Esophagus squamous epithelium (tissue), 5 donors: ENCODE data around the gene CLCN7. TPM values are rescaled to one million over a fixed set of nuclear protein-coding genes. Genes with fewer than 3 reads are reported as not detected.

ENCODE experiments used
- DNase-seq: peaks from one replicate; lab custom pipeline; 2025; lab: John Stamatoyannopoulos, UW
- H3K27ac ChIP-seq, 4 donors: fragments of 200-600 bp; sonication (generic); one replicate each; pipeline ENCODE4 v1.5.1; 2016 to 2019; ENCODE audit warnings: mild to moderate bottlenecking in 1 of 4
- H3K27me3 ChIP-seq, 4 donors: fragments of 200-600 bp; sonication (generic); 1 replicate in 3 of 4; 2 replicates in 1 of 4; pipeline versions ENCODE4 v1.5.1 to v1.6.0; 2017 to 2021; ENCODE audit warnings: antibody characterized with exemption in 1 of 4
- H3K36me3 ChIP-seq, 3 donors: fragments of 200-600 bp; sonication (generic); one replicate each; pipeline ENCODE4 v1.5.1; 2016 to 2019
- H3K4me1 ChIP-seq, 3 donors: fragments of 200-600 bp; sonication (generic); one replicate each; pipeline ENCODE4 v1.5.1; 2017 to 2019
- H3K4me3 ChIP-seq, 4 donors: fragments of 200-600 bp; sonication (generic); 1 replicate in 3 of 4; 2 replicates in 1 of 4; pipeline ENCODE4 v1.5.1; 2016 to 2019; ENCODE audit warnings: mild to moderate bottlenecking in 2 of 4, moderate library complexity in 1 of 4
- H3K9me3 ChIP-seq, 3 donors: fragments of 200-600 bp; sonication (generic); one replicate each; pipeline ENCODE4 v1.5.1; 2016 to 2019
- POLR2A ChIP-seq, 4 donors: fragments of 450-650 bp; IDR thresholded peaks; one replicate each; pipeline ENCODE4 v1.6.1; 2017; ENCODE audit warnings: antibody characterized with exemption in 4 of 4, mild to moderate bottlenecking in 4 of 4, moderate library complexity in 3 of 4
- WGBS, 2 donors: methylation state at CpG; one replicate each; pipeline ENCODE4 v1.1.5; 2018; 5-methylcytosine and 5-hydroxymethylcytosine counted together
- intact Hi-C: fragments of 100-400 bp; cut with DNase I; formaldehyde crosslinking; loops from one replicate; pipeline ENCODE4 v1.15.0; 2022
- total RNA-seq, 4 donors: library from RNA; depleted of rRNA; stranded (reverse); fragments of >200 nt; gene quantifications; one replicate each; pipeline ENCODE4 v1.1.0, GENCODE V29; 2016
- TF ChIP-seq, protein P1 (sequence below), 6 experiments: fragments of 450-650 bp in 4 of 6; fragments of 200-600 bp in 2 of 6; sonication (generic) in 2 of 6; IDR thresholded peaks; one replicate each; pipeline ENCODE4 v1.5.1; 2016 to 2019; ENCODE audit warnings: antibody characterized with exemption in 6 of 6, mild to moderate bottlenecking in 4 of 6, moderate library complexity in 4 of 6
- donor health status: DM: yes; HTN: yes; CAD: no.

CLCN7 gene
- total RNA-seq, 4 donors from 2014 or later: 21.5 to 41.2 (median 33.6) TPM

DNA sequence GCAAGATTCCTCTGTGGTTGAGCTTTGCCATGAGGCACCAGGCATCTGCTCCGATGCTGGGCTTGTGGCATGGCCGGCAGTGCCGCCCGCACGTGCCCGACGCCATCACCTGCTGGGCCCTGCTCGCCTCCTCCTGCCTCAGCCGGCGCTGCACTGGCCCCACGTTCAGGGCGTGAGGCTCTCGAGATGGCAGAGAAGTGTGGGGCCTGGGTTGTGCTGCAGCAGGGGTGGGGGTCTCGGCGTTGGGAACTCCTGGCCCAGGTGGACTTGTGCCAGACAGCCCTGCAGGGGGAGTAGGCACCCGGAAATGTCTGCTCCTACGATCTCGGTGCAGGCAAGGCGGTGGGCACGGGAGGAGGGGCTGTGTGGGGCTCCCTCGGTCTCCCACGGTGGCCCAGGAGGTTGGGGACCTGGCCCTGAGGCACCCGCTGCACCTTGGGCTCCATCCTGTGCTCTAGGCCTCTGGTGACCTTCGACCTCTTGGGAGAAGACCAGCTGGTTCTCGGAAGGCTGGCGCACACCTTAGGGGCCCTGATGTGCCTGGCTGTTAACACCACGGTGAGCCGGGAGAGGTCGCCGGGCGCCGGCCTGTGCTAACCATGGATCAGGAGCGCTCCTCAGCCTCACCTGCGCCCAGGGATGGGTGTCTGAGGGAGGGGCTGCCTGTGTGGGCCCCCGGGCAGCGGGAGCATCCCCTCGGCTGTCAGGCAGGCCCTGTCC is 31.8 kb upstream of the CLCN7 start:
- 93% methylated on average over 3 of the region's 37 CpGs; no CpG with 5 or more reads in 1 of the 2 donors for WGBS, 2 donors
- Histone ChIP-seq H3K27ac (no peak overlapping the region), H3K9me3 (no peaks in the 10 kb centered on the region), H3K4me1 (peaks cover 0 to 27% (median 12%) of the 10 kb centered on the region in 3 donors), H3K4me3 (no peak overlapping the region), H3K36me3 (peaks cover 21 to 82% (median 22%) of the 10 kb centered on the region in 3 donors), H3K27me3 (no peaks in the 10 kb centered on the region)
- DNase-seq: no peak
- intact Hi-C loops: no loop called here
- TF ChIP-seq POLR2A (IDR thresholded peaks at IDR 0.05): no peak
- TF ChIP-seq, protein P1, sequence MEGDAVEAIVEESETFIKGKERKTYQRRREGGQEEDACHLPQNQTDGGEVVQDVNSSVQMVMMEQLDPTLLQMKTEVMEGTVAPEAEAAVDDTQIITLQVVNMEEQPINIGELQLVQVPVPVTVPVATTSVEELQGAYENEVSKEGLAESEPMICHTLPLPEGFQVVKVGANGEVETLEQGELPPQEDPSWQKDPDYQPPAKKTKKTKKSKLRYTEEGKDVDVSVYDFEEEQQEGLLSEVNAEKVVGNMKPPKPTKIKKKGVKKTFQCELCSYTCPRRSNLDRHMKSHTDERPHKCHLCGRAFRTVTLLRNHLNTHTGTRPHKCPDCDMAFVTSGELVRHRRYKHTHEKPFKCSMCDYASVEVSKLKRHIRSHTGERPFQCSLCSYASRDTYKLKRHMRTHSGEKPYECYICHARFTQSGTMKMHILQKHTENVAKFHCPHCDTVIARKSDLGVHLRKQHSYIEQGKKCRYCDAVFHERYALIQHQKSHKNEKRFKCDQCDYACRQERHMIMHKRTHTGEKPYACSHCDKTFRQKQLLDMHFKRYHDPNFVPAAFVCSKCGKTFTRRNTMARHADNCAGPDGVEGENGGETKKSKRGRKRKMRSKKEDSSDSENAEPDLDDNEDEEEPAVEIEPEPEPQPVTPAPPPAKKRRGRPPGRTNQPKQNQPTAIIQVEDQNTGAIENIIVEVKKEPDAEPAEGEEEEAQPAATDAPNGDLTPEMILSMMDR (IDR thresholded peaks at IDR 0.05): no peak

DNA sequence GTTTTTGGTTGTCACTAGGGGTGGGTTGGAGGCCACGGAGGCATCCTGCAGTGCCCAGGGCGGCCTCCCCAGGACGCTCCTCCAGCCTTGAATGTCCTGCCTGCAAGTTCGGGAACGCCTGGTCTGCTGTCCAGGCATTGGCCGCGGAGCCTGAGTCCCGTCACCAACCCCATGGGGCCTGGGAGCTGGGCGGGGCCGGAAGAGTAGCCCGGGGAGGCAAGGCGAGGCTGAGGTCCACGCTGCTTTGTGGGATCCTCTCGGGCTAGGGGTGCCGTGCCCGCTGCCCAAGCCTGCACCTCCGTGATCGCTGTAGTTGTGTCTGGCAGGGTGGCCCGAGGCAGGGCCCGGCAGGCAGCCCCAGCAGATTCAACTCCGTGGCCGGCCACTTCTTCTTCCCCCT is 31.1 kb upstream of the CLCN7 start:
- Histone ChIP-seq H3K9me3 (no peaks in the 10 kb centered on the region), H3K27me3 (no peaks in the 10 kb centered on the region), H3K4me1 (peaks cover 0 to 22% (median 12%) of the 10 kb centered on the region in 3 donors), H3K27ac (no peak overlapping the region), H3K4me3 (no peak overlapping the region), H3K36me3 (peaks cover 25 to 85% (median 27%) of the 10 kb centered on the region in 3 donors)
- intact Hi-C loops: no loop called here
- WGBS, 2 donors: 87% methylated on average over 3 of the region's 22 CpGs; no CpG with 5 or more reads in 1 of the 2 donors
- TF ChIP-seq POLR2A (IDR thresholded peaks at IDR 0.05): no peak
- TF ChIP-seq, protein P1 (IDR thresholded peaks at IDR 0.05): no peak
- no peak for DNase-seq

DNA sequence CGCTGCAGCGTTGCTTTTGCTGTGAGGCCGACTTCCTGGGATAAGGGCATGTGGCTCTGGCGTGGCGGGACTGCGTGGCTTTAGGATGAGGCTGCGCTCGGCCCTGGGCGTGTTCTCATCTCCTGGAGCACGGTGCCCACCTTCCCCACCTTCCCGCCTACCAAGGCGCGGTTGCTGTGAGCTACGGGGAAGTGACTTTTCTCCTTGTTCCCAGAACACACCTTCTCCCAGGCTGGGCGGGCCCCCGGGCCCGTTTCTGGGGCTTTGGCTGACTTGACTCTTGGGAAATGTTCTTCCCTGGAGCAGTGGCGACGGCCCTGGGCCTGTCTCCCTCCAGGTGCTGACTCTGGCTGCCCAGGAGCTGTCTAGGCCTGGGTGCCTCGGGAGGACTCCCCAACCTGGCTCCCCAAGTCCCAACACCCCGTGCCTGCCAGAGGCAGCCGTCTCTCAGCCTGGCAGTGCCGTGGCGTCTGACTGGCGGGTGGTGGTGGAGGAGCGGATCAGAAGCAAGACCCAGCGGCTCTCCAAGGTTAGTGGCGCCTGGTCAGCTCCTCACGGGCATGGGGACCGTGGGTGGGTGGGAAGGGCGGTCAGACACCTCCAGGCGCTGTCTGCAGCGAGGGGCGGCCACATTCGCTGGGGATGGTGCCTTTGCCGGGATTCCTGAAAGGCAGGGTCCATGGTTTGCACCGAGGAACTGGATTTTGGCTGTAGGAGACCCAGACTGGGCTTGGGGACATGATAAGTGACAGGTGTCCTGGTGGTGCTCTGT is 30.4 kb upstream of the CLCN7 start:
- WGBS, 2 donors: 71 to 93% methylated on average over 3 to 13 of the region's 37 CpGs
- TF ChIP-seq, protein P1 (IDR thresholded peaks at IDR 0.05): no peak
- TF ChIP-seq POLR2A (IDR thresholded peaks at IDR 0.05): no peak
- DNase-seq: no peak
- H3K9me3 ChIP-seq: no peaks in the 10 kb centered on the region
- H3K4me1 ChIP-seq: peaks cover 0 to 15% (median 11%) of the 10 kb centered on the region in 3 donors
- intact Hi-C loops: no loop called here
- H3K27ac ChIP-seq: no peak overlapping the region
- H3K36me3 ChIP-seq: peaks cover 28 to 85% (median 34%) of the 10 kb centered on the region in 3 donors
- no peaks in the 10 kb centered on the region for H3K27me3 ChIP-seq
- H3K4me3 ChIP-seq: no peak overlapping the region

DNA sequence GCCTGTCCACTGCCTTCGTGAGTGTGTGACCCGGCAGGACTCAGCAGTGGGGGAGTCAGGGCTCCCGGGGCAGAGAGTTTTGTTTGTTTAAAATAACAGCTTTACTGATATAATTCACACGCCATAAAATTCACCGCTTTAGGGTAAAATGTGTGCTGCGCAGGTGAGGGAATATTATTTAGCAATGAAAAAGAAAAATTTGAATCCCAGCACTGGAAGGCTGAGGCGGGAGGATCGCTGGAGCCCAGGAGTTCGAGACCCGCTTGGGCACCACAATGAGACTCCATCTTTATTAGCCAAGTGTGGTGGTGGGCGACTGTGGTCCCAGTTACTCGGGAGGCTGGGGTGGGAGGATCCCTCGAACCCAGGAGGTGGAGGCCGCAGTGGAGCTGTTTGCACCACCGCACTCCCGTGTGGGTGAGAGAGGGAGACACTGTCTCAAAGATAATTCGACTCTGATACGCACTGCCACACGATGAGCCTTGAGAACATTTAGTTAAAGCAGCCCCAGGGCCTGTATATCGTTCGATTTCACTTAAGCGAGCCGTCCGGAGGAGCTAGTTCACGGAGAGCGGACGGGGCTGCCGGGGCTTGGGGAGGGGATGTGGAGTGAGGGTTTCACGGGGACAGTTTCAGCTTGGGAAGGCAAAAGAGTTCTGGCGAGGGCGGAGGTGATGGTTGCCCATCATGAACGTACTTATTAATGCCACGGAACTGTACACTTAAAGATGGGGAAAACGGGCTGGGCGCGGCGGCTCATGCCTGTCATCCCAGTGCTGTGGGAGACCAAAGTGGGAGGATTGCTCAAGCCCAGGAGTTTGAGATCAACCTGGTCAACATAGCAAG is 28.5 kb upstream of the CLCN7 start:
- intact Hi-C loops: no loop called here
- 96 to 97% methylated on average over 35 of the region's 37 CpGs for WGBS, 2 donors
- H3K9me3 ChIP-seq: no peaks in the 10 kb centered on the region
- peaks cover 35 to 85% (median 44%) of the 10 kb centered on the region in 3 donors for H3K36me3 ChIP-seq
- DNase-seq: no peak
- TF ChIP-seq POLR2A (IDR thresholded peaks at IDR 0.05): no peak
- TF ChIP-seq, protein P1 (IDR thresholded peaks at IDR 0.05): no peak
- H3K27me3 ChIP-seq: no peaks in the 10 kb centered on the region
- H3K27ac ChIP-seq: no peak overlapping the region
- no peaks in the 10 kb centered on the region for H3K4me1 ChIP-seq
- H3K4me3 ChIP-seq: no peak overlapping the region
